Stromal cell of bone marrow (primary cell): ENCODE results near the gene CEACAM5.
"Not testable (repeated sequence)": the region's sequence is repeated elsewhere in the genome, so short reads cannot be mapped to it uniquely, and the experiment has no call there.

Source experiments
- DNase-seq: peaks from one replicate; pipeline ENCODE4 v3.0.0-alpha.2; 2012; ENCODE audit warnings: low read depth

Gene CEACAM5

DNA sequence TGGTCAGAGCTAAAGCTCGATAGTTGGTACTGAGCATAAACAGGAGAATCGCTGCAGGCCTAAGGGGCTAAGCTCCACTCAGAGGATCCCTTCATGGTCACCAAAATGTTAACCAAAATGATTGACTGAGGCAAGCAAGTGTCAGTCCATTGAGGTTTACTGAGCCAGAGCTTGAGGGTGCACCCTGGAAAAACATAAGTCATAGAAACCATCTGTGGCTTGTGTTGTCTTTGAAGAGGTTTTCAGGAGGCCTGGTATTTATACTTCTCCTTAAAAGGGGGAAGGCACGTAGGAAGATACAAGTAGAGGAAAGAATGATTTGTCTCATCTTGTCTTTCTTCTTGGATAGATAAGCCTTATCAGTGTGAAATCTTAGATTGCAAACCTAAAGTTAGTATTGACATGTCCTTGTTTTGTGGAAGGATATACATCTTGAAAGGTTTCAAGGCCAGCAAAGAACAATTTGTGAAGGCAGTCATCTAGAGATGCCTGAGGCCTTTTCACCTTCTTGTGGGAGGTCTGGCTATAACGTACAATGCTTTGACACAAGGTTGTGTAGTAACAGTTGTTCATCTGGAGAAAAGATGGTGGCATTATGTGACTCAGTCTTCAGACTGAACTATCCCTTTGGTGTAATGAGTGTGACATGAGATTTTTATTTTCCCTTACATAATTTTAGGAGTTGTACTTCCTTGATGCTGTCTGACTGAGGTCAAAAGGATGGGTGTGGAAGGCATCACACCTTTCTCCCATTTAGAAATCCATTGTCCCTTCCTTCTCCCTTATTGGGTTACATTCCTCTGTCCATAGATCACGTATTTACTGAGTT is 32.2 kb downstream of the CEACAM5 start:
- no peak for DNase-seq

DNA sequence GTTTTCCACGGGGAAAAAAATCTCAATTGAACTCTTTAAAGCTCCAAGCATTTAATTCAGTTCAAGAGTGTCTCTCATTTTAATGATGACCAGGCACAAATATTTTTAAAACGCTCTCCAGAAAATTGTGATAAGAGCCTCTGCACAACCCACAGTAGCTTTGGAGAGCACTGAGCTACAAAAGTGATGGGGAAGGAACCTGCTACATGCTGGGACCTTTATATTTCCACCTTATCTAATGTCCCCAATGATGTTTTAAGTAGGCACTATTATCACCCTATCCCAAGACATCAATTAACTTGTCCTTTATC is 32.8 kb downstream of the CEACAM5 start:
- no peak for DNase-seq

DNA sequence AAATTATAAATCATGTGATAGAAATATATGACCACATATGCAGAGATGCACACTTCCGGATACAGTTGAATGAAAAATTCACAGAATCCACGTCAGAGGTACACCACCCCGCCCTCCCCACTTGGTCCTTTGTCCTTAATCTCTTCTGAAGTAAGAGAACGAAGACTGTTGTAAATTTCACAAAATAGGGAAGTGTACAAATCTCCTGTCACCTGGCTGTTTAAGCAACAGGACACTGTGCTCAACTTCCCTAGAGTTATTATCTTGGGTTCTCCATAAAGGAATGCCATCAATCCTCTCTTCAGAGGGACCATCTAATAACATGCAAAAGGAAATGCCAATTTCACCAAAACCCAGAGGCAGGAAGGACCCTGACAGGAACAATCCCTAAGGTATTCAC is 36.4 kb downstream of the CEACAM5 start:
- DNase-seq: no peak

- DNase-seq: no peak
Observed at GRCh38 chr19:41745756-41746155, 37.3 kb downstream of the CEACAM5 start.

DNA sequence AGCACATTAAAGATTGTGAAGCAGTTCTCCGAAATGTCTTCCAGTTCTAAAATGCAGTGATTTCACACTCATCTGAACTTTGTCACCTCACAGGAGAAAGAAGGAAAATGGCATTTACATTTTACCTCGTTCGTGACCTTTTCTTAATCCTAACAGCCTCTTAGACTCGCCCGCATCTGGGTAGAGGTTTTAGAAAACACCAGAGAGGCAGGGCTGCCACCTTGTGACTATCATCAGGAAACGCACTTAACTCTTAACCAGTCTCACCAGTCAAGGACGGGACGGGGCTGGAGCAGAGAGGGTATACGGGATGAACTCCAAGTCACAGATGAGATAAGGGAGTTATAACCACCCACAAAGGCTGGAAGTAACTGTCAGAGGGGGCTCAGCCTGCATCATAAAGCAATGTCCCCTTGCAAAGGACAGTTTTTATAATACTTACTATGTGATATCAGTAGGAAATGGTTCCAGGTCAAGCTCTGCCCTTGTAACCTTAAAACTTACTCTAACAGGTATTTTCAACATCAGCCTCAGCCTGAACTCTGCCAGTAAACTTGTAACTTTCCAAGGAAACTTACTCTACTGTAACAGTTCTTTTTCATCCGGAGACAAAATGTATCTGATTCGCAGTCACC is 38.3 kb downstream of the CEACAM5 start:
- peak; percentile 24 for DNase-seq

DNA sequence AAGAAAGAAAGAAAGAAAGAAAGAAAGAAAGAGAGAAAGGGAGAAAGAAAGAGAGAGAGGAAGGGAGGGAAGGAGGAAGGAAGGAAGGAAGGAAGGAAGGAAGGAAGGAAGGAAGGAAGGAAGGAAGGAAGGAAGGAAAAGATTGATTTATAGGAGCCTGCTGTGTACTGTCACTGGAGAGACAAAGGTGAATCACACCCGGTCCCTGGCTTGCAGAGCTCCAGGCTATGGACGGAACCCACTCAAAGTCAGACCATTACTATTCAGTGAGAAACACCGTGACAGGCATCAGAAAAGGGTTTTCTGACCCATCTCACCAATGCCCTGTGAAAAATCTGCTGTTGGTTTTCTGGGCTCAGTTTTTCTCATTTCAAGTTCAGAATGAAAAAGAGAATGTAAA is 39.6 kb downstream of the CEACAM5 start:
- DNase-seq: no peak

DNA sequence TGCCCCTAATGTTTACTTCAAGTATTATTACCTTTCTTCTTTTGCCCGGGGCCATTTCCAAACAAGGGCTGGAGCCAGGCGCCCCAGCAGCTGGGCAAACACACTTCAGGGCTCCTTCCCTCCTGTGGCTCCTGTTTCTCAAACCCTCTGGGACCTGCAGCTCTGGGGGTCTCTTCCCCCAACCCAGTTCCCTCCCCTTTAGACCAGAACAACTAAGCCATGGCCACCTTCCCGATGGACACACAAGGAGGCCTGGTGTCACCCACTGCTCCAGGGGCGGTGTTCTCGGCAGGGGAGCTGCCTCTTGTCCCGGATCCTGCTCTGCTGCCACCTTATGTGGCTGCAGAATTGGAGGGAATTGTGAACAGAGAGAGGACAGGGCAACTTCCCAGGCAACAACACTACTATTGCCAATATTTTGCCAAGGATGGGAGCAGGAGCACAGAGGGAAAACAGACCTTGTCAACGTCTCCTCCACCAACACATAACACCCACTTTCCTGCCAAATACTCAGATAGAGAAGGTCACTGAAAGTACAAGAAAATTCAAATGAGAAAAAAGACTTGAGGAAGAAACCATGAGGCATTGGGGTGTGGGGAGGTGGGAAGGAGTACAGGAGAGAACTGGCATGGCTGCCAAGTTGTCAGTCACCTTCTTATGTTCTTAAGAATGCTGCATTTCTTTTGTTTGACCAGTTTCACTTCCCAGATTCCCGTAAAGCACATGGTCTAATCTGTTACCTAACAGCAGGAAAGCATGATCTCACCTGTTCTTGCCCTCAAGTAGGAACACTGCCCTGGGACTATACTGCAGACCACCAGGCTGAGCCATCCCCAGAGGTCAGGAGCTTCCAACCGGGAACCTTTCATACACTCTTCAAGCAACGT is 42.1 kb downstream of the CEACAM5 start:
- DNase-seq: not testable (repeated sequence)

- DNase-seq: peak; percentile 5
Observed at GRCh38 chr19:41753159-41753558, 44.7 kb downstream of the CEACAM5 start.

DNA sequence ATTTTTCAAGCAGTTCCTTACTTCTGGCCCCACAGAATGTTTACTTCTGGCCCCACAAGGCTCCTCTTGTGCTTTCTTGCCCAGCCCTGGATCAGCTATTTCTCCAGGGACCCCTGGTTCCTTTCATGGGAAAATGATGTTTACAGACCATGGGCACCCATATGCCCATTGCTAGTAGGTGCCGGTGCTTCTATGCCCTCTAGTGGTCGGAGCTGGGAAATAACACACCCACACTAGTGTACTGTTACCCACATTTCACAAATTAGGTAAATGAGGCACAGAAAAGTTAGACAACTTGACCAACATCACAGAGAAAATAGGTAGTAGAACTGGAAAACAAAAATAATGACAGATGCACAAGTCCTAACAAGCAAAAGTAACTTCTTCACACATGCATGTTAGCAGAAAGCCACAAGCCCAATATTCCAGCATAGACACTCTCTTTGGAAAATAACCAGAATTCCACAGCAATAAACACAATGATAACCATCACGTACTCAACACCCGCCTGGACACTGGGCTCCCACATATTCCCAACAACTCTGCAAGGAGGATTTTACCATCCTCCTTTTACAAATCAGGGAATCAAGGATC is 45.6 kb downstream of the CEACAM5 start:
- no peak for DNase-seq

- DNase-seq: no peak
Observed at GRCh38 chr19:41755328-41755913, 47.0 kb downstream of the CEACAM5 start, which contains the start of gene CEACAM6. TSS of gene CEACAM6 (plus strand) at chr19:41755530. CDS start at chr19:41755639, 109 bp downstream.

DNA sequence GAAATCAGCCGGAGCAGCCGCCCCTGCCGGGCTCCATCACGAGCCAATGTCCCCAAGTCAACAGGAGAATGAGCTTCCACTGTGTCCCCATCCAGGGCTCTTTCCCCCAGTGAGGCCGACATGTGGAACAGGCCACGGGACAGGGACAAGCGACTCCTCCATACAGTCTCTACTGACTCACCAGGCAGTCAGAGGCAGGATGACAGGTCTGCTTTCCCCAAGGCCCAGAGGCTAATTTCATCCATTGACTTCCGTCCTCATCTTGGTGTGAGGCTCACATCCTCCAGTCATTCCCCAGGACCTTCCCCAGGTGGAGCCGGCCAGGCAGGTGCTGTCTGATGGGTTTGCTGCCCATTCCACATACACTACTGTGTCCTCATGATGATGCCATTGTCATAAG is 50.4 kb downstream of the CEACAM5 start:
- no peak for DNase-seq

- DNase-seq: no peak
Observed at GRCh38 chr19:41767115-41767514, 58.7 kb downstream of the CEACAM5 start.

GRCh38 chr19:41768105-41768504 is 59.7 kb downstream of the CEACAM5 start:
- not testable (repeated sequence) for DNase-seq

GRCh38 chr19:41769608-41770007 is 61.2 kb downstream of the CEACAM5 start:
- DNase-seq: no peak

DNA sequence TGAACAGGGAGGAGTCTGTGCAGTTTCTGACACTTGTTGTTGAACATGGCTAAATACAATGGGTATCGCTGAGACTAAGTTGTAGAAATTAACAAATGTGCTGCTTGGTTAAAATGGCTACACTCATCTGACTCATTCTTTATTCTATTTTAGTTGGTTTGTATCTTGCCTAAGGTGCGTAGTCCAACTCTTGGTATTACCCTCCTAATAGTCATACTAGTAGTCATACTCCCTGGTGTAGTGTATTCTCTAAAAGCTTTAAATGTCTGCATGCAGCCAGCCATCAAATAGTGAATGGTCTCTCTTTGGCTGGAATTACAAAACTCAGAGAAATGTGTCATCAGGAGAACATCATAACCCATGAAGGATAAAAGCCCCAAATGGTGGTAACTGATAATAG is 63.0 kb downstream of the CEACAM5 start:
- DNase-seq: no peak

- DNase-seq: no peak
Observed at GRCh38 chr19:41774515-41774980, 66.1 kb downstream of the CEACAM5 start.

DNA sequence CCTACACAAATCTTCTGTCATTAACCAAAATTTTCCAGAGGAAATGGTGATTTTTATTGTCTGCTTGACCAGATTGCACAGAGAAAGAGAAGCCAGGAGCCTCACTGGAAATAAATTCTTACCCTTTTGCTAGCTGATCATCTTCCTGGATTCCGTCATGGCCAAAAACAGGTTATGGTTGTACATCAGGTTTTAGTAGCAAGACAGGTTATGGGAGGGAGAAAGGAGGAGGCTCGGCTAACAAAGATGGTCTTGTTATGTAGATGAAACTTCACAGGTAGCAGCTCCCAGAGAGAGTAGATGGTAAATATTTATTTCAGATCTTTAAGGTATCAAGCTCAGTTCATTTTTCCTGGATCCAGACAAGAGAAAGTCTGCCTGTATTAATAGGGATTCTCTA is 68.3 kb downstream of the CEACAM5 start:
- DNase-seq: no peak
